Choroid plexus epithelial cell (primary cell): Measurements from ENCODE around the gene AUTS2.

Experiments used
- DNase-seq: peaks from one replicate; pipeline ENCODE4 v3.0.0-alpha.2; 2010; ENCODE audit warnings: low read depth
- H3K4me3 ChIP-seq: 2 replicates; pipeline ENCODE4 v1.5.1; 2011; ENCODE audit warnings: low read depth, mild to moderate bottlenecking, control low read depth, low read length, moderate library complexity
- CTCF ChIP-seq: conservative IDR thresholded peaks from 2 replicates; pipeline ENCODE4 v1.5.1; 2011; ENCODE audit warnings: low read depth, mild to moderate bottlenecking, control low read depth, inconsistent platforms, low read length, moderate library complexity

The AUTS2 gene

GRCh38 chr7:70434821-70435220, 836.5 kb downstream of the AUTS2 start:
- H3K4me3 ChIP-seq, result no peak overlapping the region
- TF ChIP-seq CTCF, result no peak
- DNase-seq, result no peak

DNA sequence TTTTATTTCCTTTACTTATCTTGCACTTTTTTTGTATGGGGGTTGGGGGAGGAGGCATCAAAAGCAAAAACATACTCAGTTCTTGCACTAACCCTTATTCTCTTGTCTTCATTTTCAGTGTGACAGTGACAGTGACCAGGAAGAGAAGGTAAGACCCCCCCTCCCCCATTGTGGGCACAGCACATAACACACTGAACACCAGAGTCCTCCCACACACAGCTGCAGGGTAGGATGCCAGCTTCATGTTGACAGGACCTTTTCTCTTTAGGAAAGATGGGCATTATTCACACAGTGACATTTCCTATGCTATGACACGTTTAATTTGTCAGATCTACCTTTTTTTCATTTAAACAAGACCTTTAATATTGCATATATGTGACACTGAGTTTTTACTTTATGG, 837.4 kb downstream of the AUTS2 start:
- no peak for TF ChIP-seq CTCF
- DNase-seq, result no peak
- no peak overlapping the region for H3K4me3 ChIP-seq

DNA sequence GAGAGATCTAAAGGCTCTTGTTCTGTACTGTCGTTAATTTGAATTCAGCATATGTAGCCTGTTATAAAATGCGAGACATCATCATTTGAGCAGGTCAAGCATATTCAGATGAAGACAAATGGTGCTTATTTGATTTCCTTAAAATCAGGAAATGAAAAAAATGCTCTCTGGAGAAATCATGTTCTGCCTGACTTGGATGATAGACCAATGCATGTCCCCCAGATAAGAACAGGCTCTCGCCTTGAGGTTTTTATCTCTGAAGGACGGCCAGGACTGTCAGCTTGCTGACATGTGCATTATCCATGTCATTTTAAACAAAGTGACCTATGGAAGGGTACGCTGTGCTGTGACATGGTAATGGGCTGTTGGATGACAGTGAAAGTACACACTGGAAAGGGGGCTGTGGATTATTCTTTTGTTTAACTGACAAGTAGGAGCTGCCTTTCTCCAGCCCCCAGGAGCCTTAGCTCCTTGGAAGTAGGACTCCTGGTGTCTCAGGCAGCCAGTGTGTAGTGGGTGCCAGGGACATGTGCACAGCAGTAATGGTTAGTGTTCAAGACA, 838.6 kb downstream of the AUTS2 start:
- no peak for DNase-seq
- no peak for TF ChIP-seq CTCF

GRCh38 chr7:70439651-70440050, 841.4 kb downstream of the AUTS2 start:
- no peak for TF ChIP-seq CTCF
- no peak for DNase-seq
- H3K4me3 ChIP-seq, result no peak overlapping the region

More for the DNA sequence above, 838.6 kb downstream of the AUTS2 start:
- H3K4me3 ChIP-seq, result no peak overlapping the region

DNA sequence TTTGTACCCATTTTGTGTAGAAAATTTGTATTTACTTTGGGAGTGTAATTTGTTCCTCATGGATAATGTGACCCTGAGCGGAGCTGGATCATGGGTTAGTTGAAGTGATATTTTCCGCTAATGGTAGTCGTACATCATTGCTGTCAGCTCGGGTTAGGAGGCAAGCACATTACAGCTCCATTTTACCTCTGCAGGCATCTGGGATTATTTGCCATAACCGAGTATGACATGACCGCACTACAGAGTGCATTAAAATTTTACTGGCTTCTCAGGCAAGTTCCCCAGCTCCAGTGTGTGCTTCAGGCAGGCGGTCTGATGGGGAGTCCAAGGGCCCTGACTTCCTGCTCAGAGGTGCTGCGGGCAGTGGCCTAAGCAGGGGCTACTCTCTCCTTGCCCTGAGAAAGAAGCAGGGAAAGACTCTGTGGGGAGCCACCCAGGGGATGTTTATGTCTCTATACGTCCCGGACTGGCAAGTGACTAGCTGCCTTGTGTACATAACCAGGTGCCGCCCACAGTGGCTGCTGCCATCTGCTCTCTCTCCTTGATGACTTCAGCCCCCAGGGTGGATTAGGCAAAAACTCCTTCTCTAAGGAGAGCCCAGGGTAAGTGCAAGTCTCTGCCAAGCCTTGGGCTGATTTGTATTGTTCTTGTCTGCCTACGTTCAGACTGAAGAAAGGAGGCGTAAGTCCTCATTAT, 848.3 kb downstream of the AUTS2 start:
- TF ChIP-seq CTCF, result no peak
- no peak overlapping the region for H3K4me3 ChIP-seq
- no peak for DNase-seq

- no peak overlapping the region for H3K4me3 ChIP-seq
- no peak for TF ChIP-seq CTCF
- no peak for DNase-seq
Observed at GRCh38 chr7:70448312-70448906, 850.1 kb downstream of the AUTS2 start.
